Measurements from ENCODE around the gene PAPOLG.

DNA sequence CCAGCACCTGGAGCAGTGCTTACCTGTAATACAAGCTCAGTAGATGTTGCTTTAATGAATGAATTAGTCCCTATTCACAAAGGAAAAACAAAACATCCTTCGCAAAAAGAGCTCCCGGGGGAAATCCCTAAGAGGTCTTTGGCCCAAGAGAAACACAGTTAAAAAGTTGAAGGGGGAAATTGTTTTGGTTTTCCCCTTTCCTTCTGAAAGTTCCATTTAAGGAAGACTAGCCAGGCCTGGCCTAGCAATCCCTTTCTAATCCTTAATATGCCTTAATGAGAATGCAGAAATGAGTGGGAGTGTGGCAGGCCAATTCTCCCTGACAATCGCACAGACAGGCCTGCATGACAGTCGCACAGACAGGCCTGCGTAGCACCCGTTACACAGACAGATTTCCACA, 91.8 kb downstream of the PAPOLG start:
- TF ChIP-seq, protein P1, sequence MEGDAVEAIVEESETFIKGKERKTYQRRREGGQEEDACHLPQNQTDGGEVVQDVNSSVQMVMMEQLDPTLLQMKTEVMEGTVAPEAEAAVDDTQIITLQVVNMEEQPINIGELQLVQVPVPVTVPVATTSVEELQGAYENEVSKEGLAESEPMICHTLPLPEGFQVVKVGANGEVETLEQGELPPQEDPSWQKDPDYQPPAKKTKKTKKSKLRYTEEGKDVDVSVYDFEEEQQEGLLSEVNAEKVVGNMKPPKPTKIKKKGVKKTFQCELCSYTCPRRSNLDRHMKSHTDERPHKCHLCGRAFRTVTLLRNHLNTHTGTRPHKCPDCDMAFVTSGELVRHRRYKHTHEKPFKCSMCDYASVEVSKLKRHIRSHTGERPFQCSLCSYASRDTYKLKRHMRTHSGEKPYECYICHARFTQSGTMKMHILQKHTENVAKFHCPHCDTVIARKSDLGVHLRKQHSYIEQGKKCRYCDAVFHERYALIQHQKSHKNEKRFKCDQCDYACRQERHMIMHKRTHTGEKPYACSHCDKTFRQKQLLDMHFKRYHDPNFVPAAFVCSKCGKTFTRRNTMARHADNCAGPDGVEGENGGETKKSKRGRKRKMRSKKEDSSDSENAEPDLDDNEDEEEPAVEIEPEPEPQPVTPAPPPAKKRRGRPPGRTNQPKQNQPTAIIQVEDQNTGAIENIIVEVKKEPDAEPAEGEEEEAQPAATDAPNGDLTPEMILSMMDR (optimal IDR thresholded peaks at IDR 0.05 in 1 of 3, IDR thresholded peaks at IDR 0.05 in 1 of 3, conservative IDR thresholded peaks at IDR 0.05 in 1 of 3; ENCODE audit: extremely low read depth in 1 of 3, insufficient read depth in 2 of 3, low read length in 3 of 3): no peak
- no peak for TF ChIP-seq EZH2 (IDR thresholded peaks at IDR 0.05; ENCODE audit: low read length)

Measured in keratinocyte (primary cell).